Body of pancreas (tissue), 4 donors: ENCODE data around the gene DCHS1.

Experiments
- POLR2A ChIP-seq, 3 donors: fragments of 450-650 bp; IDR thresholded peaks; one replicate each; pipeline ENCODE4 v1.6.1; 2016; ENCODE audit warnings: antibody characterized with exemption in 3 of 3, mild to moderate bottlenecking in 2 of 3
- TF ChIP-seq, protein P1 (sequence below), 7 experiments: fragments of 450-650 bp in 4 of 7; fragments of 200-600 bp in 3 of 7; sonication (generic) in 3 of 7; IDR thresholded peaks; one replicate each; pipeline ENCODE4 v1.5.1; 2016 to 2019; ENCODE audit warnings: antibody characterized with exemption in 7 of 7

DNA sequence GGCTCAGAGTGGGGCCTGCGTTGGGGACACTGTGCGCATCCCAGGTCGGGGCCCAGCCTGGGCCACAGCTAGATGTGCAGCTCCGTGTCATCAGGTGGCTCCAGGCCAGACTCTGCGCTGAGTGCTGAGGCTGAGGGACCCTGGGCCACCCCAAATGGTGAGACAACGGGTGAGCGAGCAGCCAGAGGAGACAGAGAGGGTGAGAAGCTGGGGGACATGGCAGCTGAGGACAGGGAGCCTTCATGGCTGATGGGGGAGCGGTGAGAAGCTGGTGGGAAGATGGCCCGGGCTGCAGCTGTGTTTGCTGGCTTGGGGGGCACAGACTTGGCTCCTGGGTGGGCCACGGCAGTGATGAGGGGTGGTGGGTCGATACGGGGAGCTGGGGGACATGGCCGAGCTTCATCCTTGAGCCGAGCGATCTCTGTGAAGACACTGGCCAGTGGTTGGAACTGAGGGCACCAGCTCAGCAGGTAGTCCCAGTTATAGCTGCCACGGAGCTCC, 33.8 kb downstream of the DCHS1 start:
- TF ChIP-seq, protein P1, sequence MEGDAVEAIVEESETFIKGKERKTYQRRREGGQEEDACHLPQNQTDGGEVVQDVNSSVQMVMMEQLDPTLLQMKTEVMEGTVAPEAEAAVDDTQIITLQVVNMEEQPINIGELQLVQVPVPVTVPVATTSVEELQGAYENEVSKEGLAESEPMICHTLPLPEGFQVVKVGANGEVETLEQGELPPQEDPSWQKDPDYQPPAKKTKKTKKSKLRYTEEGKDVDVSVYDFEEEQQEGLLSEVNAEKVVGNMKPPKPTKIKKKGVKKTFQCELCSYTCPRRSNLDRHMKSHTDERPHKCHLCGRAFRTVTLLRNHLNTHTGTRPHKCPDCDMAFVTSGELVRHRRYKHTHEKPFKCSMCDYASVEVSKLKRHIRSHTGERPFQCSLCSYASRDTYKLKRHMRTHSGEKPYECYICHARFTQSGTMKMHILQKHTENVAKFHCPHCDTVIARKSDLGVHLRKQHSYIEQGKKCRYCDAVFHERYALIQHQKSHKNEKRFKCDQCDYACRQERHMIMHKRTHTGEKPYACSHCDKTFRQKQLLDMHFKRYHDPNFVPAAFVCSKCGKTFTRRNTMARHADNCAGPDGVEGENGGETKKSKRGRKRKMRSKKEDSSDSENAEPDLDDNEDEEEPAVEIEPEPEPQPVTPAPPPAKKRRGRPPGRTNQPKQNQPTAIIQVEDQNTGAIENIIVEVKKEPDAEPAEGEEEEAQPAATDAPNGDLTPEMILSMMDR (IDR thresholded peaks at IDR 0.05): no peak
- TF ChIP-seq POLR2A (IDR thresholded peaks at IDR 0.05): no peak
